ENCODE results near the gene RNF141.

Gene RNF141

DNA sequence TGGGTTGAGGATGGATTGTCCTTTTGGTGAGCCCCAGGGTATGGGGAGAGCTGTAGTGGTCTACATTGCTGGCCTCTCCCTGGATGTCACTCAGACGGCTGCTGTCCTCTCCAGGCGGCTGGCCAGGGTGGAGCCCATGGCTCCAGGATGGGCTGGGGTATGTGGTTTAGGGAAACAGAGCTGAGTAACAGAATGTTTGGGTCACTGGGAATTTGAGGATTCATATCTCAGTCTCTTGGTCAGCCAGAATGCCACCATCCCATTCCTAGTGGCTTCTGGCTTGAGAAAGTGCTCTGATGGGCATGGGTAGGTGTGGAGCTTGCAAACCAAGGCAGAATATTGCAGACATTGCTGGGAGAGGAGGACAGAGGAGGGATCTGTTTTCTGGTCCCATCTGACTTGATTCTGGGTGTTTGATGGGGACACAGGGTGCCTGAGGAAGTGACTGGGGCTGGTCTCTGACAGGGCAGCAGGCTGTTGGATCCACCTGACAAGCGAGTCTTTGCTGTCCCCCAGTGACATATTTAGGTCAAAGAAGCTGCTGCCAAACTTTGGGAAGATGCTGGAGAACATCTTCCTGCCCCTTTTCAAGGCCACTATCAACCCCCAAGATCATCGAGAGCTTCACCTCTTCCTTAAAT, 44.6 kb downstream of the RNF141 start:
- no peak for DNase-seq

- DNase-seq: no peak
Measured at GRCh38 chr11:10495464-10495786, 45.6 kb downstream of the RNF141 start.

GRCh38 chr11:10494636-10495463, 46.1 kb downstream of the RNF141 start:
- DNase-seq: no peak

- no peak for DNase-seq
Measured at GRCh38 chr11:10493041-10493663, 47.8 kb downstream of the RNF141 start.

- DNase-seq: no peak
Measured at GRCh38 chr11:10492084-10492483, 48.9 kb downstream of the RNF141 start.

DNA sequence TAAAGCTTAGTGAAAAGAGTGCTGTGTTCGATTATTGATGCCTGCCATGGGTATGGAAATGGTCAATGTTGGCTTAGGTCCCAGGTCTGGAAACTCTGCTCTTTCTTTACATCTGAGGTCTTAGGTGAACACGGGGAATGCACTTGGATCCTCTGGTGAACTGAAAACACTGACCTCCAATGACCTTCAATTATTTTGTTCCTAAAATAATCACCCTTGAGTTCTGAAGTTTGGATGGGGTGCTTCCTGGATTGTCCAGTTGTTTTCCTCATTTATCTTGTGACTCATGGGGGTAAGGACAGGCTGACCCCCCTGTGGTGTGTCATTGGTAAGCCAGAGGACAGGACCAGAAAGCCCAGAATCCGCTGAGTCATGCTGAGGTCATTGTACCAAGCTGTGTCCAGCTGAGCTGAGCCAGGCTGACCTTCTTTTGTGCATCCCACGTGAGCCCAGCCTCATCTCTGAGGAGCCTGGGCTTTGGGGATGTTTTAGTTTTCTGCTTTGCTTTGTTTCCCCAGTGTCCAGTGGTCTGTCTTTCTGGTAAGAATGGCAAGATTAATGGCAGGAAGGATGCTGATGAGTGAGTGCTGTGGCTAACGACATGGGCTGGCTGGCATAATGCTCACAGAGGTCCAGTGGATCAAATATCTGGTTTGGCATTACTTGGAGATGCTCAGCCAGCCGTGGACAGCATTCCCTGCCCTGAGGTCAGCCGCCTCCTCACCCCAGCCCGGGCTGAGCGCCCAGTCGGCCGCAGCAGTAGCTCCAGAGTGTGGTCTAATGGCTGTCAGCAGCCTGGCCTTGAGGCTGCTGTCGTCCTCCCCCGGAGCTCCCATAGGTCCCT, 50.4 kb downstream of the RNF141 start:
- no peak for DNase-seq

GRCh38 chr11:10490032-10490397, 51.0 kb downstream of the RNF141 start:
- no peak for DNase-seq

DNA sequence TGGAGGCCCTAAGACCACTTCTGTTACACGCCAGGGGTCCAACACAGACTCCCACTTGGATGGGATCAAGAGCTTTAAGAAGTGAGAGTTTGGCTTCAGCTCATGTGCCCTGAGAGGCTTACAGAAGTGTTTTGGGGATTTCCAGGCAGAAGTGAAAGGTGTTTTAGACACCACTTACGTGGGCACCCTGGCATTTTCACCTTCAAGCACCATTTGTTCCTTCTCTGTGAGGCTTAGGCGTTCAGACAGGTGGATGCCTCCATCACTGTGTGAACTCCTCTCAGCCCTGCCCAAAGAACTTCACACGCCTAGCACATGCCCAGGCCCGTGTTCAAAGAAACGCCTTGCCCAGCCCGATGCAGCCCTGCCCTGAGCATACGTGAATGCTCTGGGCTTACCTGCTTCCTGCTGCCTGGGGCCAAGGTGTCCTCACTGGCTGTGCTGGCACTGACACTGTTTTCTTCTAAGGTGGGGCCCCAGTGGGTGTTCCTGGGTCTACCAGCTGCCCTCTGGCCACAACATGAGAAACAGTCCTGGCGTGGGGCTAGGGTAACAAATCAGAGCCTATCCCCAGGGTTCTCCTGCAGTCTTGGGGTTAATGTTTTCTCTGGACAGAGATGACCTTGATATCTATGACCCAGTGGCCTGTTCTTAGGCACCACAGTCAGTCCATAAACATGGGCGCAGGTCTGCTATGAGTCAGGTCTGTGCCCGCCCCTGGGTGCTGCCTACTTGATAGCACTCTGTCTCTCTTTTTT, 51.9 kb downstream of the RNF141 start:
- no peak for DNase-seq

DNA sequence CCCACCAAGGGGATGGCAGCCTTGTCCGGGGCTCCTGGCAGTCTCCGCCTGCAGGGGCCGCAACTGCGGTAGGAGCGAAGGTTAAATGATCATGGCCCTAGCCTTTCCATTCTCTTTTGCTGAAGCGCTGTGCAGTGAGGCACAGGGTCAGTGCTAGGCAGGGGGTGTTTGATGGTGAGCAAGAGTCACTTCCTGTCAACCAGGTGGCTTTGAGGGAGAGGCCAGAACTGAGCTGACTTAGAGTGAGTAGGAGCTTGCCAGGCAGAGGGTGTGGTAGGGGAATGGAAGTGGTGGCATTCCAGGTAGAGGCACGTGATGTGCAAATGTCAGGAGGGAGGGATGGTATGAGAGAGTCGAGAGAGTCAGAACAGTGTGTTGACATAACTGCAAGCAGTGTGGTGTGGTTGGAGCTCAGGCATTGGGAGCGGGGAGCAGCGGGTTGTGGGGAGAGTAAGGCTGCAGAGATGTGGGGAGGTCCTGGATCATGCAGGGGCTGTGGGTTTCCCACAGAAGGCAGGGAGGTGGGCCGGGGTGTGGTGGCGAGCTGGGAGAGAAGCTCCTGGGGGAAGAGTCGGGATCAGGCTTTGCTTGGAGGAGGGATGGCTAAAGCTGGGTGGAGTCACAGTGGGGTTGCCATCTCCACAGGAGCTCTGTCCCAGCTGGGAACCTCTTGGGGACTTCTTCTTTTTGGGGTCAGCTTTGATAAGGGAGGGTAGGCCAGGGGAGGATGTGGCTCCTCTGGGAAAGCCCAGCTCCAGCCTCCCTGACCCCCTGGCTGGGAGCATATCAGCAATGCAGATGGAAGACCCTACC, 52.7 kb downstream of the RNF141 start:
- no peak for DNase-seq

DNA sequence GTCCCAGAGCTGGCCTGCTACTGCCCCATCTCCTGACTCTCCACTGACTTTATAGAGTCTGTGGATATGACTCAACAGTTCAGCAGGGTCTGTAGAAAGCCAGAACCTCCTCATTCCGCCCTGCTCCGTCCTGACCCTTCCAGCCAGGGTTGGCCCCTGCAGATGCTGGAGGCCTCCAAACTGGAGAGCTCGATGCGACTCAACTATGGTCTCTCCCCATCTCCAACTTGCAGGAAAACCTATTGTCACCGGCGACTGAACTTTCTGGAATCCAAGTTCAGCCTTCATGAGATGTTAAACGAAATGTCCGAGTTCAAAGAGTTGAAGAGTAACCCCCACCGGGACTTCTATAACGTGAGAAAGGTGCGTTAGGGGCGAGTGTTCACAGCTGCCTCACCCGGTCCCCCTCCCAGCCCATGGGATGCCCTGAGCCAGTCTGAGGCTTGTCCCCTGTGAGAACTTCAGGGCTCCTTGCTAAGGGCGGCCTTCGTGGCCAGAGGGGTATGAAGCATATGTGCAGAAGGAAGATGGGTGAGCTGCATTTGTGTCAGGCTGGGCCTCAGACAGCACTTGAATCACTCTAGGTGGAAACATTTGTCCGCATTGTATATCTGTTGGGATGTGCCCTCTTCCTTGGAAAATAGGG, 53.9 kb downstream of the RNF141 start:
- no peak for DNase-seq

GRCh38 chr11:10486161-10486840, 54.7 kb downstream of the RNF141 start:
- DNase-seq: no peak

GRCh38 chr11:10485646-10486045, 55.3 kb downstream of the RNF141 start:
- DNase-seq: no peak

- DNase-seq: no peak
Measured at GRCh38 chr11:10484461-10485180, 56.4 kb downstream of the RNF141 start.

DNA sequence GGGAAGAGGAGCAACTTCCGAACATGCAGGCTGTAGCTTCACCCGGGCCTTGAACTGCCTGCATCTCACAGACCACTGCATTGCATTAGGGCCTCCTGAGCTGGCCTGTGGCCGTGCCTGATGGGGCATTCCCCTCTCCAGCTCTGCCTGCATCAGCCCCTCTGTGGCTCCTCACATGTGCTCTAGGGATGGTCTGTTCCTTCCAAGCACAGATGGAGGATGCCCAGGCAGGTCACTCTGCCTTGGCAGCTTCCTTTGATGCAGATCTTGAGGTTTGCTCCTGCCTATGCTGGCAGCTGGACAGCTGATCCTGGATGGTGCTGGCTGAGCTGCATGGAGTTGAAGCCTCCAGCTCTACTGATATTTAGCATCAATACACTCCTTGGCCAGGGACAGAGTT, 57.4 kb downstream of the RNF141 start:
- no peak for DNase-seq

GRCh38 chr11:10483174-10483573, 57.8 kb downstream of the RNF141 start:
- DNase-seq: no peak

GRCh38 chr11:10481560-10482349, 59.2 kb downstream of the RNF141 start:
- no peak for DNase-seq

GRCh38 chr11:10480760-10481159, 60.2 kb downstream of the RNF141 start:
- DNase-seq: no peak

- no peak for DNase-seq
Measured at GRCh38 chr11:10480026-10480425, 61.0 kb downstream of the RNF141 start.

Data from activated CD4-positive, alpha-beta T cell treated with anti-CD3 and anti-CD28 coated beads, Interleukin-2, Interleukin-6, amounts not matched to agents 100 ng/mL and 50 ng/mL, durations not matched to agents 16 hours and 8 hours (primary cell).